AG10803 (cell line): ENCODE data around the gene HEXA.

Source experiments
- DNase-seq: peaks from one replicate; pipeline ENCODE4 v3.0.0; 2010; ENCODE audit warnings: low read depth
- H3K4me3 ChIP-seq: 2 replicates; pipeline ENCODE4 v1.5.1; 2011; ENCODE audit warnings: mild to moderate bottlenecking, low read length, control low read depth
- TF ChIP-seq, protein P1 (sequence below): conservative IDR thresholded peaks from 2 replicates; pipeline ENCODE4 v1.5.1; 2011; ENCODE audit warnings: mild to moderate bottlenecking, low read length, control low read depth, inconsistent platforms

The HEXA gene

DNA sequence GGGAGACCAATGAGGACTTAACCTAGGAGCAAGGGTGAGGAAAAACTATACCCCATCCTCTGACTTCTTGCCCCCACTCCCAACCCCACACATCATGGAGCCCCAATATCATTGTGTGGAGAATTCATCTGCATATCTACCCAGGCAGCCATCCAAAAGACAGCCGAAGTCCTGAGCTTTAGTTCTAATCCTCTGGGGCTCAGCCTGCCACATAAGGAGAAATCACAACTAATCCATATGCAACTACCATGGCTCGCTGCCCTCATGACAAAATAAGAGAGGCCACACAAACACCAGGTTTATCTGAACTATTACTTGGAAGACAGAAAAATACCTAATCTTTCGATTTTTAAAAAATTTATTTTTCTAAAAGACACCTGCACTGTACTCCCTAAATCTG, 17.7 kb downstream of the HEXA start:
- TF ChIP-seq, protein P1, sequence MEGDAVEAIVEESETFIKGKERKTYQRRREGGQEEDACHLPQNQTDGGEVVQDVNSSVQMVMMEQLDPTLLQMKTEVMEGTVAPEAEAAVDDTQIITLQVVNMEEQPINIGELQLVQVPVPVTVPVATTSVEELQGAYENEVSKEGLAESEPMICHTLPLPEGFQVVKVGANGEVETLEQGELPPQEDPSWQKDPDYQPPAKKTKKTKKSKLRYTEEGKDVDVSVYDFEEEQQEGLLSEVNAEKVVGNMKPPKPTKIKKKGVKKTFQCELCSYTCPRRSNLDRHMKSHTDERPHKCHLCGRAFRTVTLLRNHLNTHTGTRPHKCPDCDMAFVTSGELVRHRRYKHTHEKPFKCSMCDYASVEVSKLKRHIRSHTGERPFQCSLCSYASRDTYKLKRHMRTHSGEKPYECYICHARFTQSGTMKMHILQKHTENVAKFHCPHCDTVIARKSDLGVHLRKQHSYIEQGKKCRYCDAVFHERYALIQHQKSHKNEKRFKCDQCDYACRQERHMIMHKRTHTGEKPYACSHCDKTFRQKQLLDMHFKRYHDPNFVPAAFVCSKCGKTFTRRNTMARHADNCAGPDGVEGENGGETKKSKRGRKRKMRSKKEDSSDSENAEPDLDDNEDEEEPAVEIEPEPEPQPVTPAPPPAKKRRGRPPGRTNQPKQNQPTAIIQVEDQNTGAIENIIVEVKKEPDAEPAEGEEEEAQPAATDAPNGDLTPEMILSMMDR, result no peak
- DNase-seq, result no peak
- H3K4me3 ChIP-seq, result no peak overlapping the region

DNA sequence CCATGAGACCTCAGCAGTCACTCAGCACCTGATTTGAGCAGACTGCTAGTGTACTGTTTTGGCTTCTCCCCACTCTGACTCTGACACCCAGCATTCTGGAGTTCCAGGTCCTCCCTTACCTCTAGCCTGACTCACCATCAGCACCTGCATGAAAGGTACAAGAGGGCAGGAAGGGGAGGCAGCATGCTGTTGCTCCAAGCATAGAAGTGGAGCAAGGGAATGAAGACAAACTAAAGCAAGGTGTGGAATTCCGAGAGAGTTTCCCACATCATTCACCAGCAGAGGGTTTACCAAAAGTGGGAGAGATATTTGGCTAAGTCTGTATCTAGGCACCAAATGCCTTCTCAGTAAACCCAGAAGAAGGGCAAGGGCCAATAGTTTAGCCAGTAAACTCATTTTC, 21.3 kb downstream of the HEXA start:
- TF ChIP-seq, protein P1, result no peak
- H3K4me3 ChIP-seq, result no peak overlapping the region
- no peak for DNase-seq

DNA sequence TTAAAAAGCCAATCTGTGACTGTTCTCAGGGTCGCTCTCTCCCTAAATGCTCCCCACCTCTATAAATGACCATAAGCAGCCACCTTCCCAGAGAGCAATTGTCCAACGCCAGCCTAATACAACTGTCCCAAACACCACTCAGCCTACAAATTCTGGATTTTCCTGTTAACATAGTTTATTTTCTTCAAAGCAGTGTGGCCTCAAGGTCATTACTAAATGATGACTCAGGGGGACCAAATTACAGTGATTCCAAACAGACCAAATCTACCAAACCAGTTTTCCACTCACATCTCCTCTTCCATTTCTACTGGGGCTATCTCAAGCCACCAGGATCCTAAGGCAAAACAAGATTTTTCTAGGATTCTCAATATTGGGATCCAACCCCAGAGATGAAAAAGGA, 22.5 kb downstream of the HEXA start:
- TF ChIP-seq, protein P1, result no peak
- no peak for DNase-seq
- H3K4me3 ChIP-seq, result no peak overlapping the region

DNA sequence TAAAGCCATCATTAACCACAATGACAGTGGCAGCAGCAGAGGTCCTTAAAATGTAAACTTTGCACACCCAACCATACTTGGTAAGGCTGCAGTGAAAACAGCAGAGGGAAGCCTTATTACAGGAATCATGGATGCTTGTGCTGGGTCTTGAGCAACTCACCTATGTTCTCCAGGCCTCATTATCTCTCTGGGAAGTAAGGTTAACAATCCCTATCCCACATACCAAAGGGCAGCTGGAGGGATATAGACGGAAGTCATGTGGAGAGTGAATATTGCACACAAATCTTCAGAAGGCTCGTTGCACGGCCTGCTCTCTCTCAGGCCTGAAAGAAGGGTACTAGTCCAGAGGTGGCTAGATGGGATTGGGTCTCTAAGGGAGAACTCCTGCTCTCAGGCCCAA, 30.0 kb downstream of the HEXA start:
- DNase-seq, result no peak
- H3K4me3 ChIP-seq, result no peak overlapping the region
- TF ChIP-seq, protein P1, result no peak

DNA sequence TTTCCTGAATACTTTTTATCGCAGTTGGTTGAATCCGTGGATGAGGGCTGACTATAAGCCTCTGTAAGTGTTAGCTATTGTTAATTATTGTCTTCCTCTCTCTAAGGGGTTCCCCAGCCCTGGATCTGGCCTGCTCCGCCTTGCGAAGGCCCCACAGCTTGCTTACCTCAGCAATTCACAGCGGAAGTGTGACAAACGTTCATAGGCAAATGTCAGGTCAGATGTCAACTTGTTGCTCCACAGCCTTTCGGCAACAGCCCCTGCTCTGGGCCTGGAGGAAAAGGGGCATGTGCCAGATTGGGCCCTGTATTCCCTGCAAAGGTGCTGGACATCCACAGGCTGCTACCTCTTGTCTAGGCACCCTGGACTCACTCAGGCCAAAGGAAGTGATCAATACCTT, 30.5 kb downstream of the HEXA start:
- no peak for DNase-seq
- no peak overlapping the region for H3K4me3 ChIP-seq
- TF ChIP-seq, protein P1, result no peak

DNA sequence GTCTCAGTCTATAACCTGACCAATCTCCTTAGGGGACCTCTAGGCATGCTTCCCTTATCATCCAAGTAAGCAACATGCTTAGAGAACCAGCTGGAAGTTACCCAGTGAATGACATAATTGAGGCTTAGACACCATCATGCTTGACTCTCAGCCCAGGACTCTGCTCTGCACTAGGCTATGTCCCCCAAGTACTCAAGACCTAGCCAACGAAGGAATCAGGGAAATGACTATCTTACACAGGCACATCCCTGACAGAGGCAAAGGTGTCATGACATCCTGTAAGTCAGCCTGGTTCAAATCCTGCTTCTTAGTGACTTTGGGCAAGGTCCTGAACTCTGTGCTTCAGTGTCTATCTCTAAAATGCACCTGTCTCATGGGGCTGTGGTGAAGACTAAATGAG, 31.2 kb downstream of the HEXA start:
- DNase-seq, result no peak
- TF ChIP-seq, protein P1, result no peak
- H3K4me3 ChIP-seq, result no peak overlapping the region

DNA sequence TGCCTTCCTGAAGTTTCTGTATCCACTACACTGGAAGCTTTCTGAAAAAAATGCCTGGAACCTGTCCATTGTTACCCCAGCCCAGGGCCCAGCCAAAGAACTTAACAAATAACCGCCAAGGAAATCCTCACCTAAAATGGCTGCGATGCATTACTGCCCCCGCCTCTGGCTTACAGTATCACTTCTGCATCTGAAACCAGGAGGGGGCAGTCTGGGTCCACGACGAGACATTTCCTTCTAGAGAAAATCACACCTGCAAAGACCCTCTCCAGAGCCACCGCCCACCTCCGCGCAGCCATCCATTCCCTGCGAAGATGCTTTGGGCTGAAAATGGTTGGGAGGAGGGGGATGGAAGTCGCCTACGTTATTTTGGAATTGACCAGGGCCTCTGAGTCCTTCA, 33.4 kb downstream of the HEXA start:
- no peak overlapping the region for H3K4me3 ChIP-seq
- DNase-seq, result no peak
- TF ChIP-seq, protein P1, result peak; percentile 36
